Neuronal stem cell (in vitro differentiated cells): ENCODE data around the gene TBKBP1.
A peak's percentile ranks its signal among the peaks of the same experiment; 100 is the strongest.

Experiments used
- DNase-seq: peaks from one replicate; pipeline ENCODE4 v3.0.0-alpha.2; 2013; ENCODE audit warnings: low spot score
- H2AFZ ChIP-seq: one replicate; pipeline ENCODE4 v1.6.1; 2013; ENCODE audit warnings: mild to moderate bottlenecking, low read length, inconsistent platforms
- H2AK5ac ChIP-seq: 2 replicates; pipeline ENCODE4 v1.6.1; 2013; ENCODE audit warnings: low read depth, mild to moderate bottlenecking, inconsistent platforms, low read length, moderate library complexity, mixed read lengths
- H2BK120ac ChIP-seq: 2 replicates; pipeline ENCODE4 v1.6.1; 2013; ENCODE audit warnings: low read depth, mild to moderate bottlenecking, inconsistent platforms, low read length, moderate library complexity, mixed read lengths
- H2BK12ac ChIP-seq: one replicate; pipeline ENCODE4 v1.6.1; 2013; ENCODE audit warnings: low read length, inconsistent platforms
- H2BK15ac ChIP-seq: 2 replicates; pipeline ENCODE4 v1.6.1; 2013; ENCODE audit warnings: mild to moderate bottlenecking, low read length, inconsistent platforms, mixed read lengths
- H2BK5ac ChIP-seq: one replicate; pipeline ENCODE4 v1.6.1; 2013; ENCODE audit warnings: inconsistent platforms, mild to moderate bottlenecking, low read length, moderate library complexity
- H3K14ac ChIP-seq: one replicate; pipeline ENCODE4 v1.6.1; 2013; ENCODE audit warnings: low read length, inconsistent platforms
- H3K18ac ChIP-seq: 2 replicates; pipeline ENCODE4 v1.6.1; 2013; ENCODE audit warnings: low read length, inconsistent platforms
- H3K23ac ChIP-seq: 2 replicates; pipeline ENCODE4 v1.6.1; 2013; ENCODE audit warnings: low read depth, mild to moderate bottlenecking, mixed read lengths, low read length, inconsistent platforms; ENCODE audit not compliant: poor library complexity
- H3K27ac ChIP-seq: replicated peaks from 3 replicates; pipeline ENCODE4 v1.5.1; 2013; ENCODE audit warnings: low read length, inconsistent platforms
- H3K27me3 ChIP-seq, 3 experiments: 2 replicates each; pipeline ENCODE4 v1.6.1; 2013; ENCODE audit warnings: low read length in 3 of 3, mild to moderate bottlenecking in 2 of 3, inconsistent platforms in 1 of 3, low read depth in 1 of 3, mixed read lengths in 1 of 3, moderate library complexity in 1 of 3; ENCODE audit not compliant: control insufficient read depth in 3 of 3, insufficient read depth in 3 of 3
- H3K36me3 ChIP-seq, 2 donors: replicated peaks in 1 of 2; 2 replicates each; pipeline ENCODE4 v1.6.1; 2013; ENCODE audit warnings: low read length in 2 of 2; ENCODE audit not compliant: control insufficient read depth in 2 of 2, insufficient read depth in 2 of 2
- H3K4ac ChIP-seq: 2 replicates; pipeline ENCODE4 v1.6.1; 2013; ENCODE audit warnings: inconsistent platforms, mild to moderate bottlenecking, low read length, moderate library complexity
- H3K4me1 ChIP-seq, 2 donors: 1 replicate in 1 of 2; 2 replicates in 1 of 2; pipeline ENCODE4 v1.6.1; 2013; ENCODE audit warnings: low read length in 2 of 2, low read depth in 1 of 2; ENCODE audit not compliant: control insufficient read depth in 2 of 2, insufficient read depth in 1 of 2
- H3K4me2 ChIP-seq: one replicate; pipeline ENCODE4 v1.6.1; 2013; ENCODE audit warnings: mild to moderate bottlenecking, low read length, inconsistent platforms; ENCODE audit not compliant: insufficient read depth, poor library complexity, severe bottlenecking
- H3K4me3 ChIP-seq, 2 donors: 2 replicates each; pipeline ENCODE4 v1.5.1; 2013; ENCODE audit warnings: low read length in 2 of 2, mild to moderate bottlenecking in 2 of 2, inconsistent platforms in 1 of 2, moderate library complexity in 1 of 2
- H3K79me1 ChIP-seq: one replicate; pipeline ENCODE4 v1.6.1; 2013; ENCODE audit warnings: low read depth, mild to moderate bottlenecking, inconsistent platforms, low read length, moderate library complexity
- H3K9ac ChIP-seq: one replicate; pipeline ENCODE4 v1.6.1; 2013; ENCODE audit warnings: mild to moderate bottlenecking, low read depth, low read length, inconsistent platforms; ENCODE audit not compliant: poor library complexity
- H3K9me3 ChIP-seq, 2 donors: replicated peaks in 1 of 2; 2 replicates each; pipeline versions ENCODE3 to v1.6.1; 2013; ENCODE audit warnings: low read length in 2 of 2, mild to moderate bottlenecking in 2 of 2, inconsistent platforms in 1 of 2, low read depth in 1 of 2, mixed read lengths in 1 of 2, moderate library complexity in 1 of 2; ENCODE audit not compliant: control insufficient read depth in 2 of 2, insufficient read depth in 1 of 2
- H4K8ac ChIP-seq: one replicate; pipeline ENCODE4 v1.6.1; 2013; ENCODE audit warnings: low read depth, mild to moderate bottlenecking, inconsistent platforms, low read length, moderate library complexity
- H4K91ac ChIP-seq: one replicate; pipeline ENCODE4 v1.6.1; 2013; ENCODE audit warnings: low read length, low read depth, mild to moderate bottlenecking, inconsistent platforms; ENCODE audit not compliant: poor library complexity
- WGBS, 2 donors: extraction: QIAGEN DNeasy Blood & Tissue Kit; methylation state at CpG; one replicate each; pipeline ENCODE4 v1.1.7; 2013; ENCODE audit warnings: missing lambda C conversion rate in 2 of 2, mixed read lengths in 1 of 2; ENCODE audit not compliant: insufficient read length in 2 of 2, insufficient replicate concordance in 1 of 2; ENCODE audit errors: extremely low coverage in 2 of 2; 5-methylcytosine and 5-hydroxymethylcytosine counted together

The TBKBP1 gene

GRCh38 chr17:47699536-47699840, 5.5 kb downstream of the TBKBP1 start:
- H3K4me2 ChIP-seq, result no peak overlapping the region
- H3K27me3 ChIP-seq, result no peaks in the 10 kb centered on the region
- H3K36me3 ChIP-seq, result peaks cover 7 to 27% of the 10 kb centered on the region in 2 donors
- WGBS, 2 donors, result no CpG with 5 or more reads among the region's 4 CpGs
- no peak for DNase-seq
- H2AK5ac ChIP-seq, result peak overlapping the region; percentile 94
- no peaks in the 10 kb centered on the region for H3K9me3 ChIP-seq
- no peak overlapping the region for H3K9ac ChIP-seq
- H2BK12ac ChIP-seq, result no peak overlapping the region
- H3K23ac ChIP-seq, result no peak overlapping the region
- no peak overlapping the region for H2BK15ac ChIP-seq
- H3K18ac ChIP-seq, result no peak overlapping the region
- no peak overlapping the region for H3K27ac ChIP-seq
- H3K79me1 ChIP-seq, result peaks cover 8% of the 10 kb centered on the region
- no peak overlapping the region for H3K4me3 ChIP-seq
- no peak overlapping the region for H3K14ac ChIP-seq
- no peak overlapping the region for H2BK5ac ChIP-seq
- H3K4me1 ChIP-seq, result peaks cover 21% of the 10 kb centered on the region in 2 donors
- no peak overlapping the region for H2BK120ac ChIP-seq
- no peak overlapping the region for H3K4ac ChIP-seq
- no peak overlapping the region for H2AFZ ChIP-seq
- no peak overlapping the region for H4K91ac ChIP-seq
- no peak overlapping the region for H4K8ac ChIP-seq

GRCh38 chr17:47700471-47701449, 6.8 kb downstream of the TBKBP1 start:
- H3K4me3 ChIP-seq, result no peak overlapping the region
- no peak overlapping the region for H3K4me2 ChIP-seq
- no peak overlapping the region for H3K27ac ChIP-seq
- peak overlapping the region; percentile 39 for H2BK5ac ChIP-seq
- H3K36me3 ChIP-seq, result peaks cover 7 to 27% of the 10 kb centered on the region in 2 donors
- no peak overlapping the region for H3K4ac ChIP-seq
- H3K9ac ChIP-seq, result no peak overlapping the region
- H2BK15ac ChIP-seq, result no peak overlapping the region
- no peak overlapping the region for H2AFZ ChIP-seq
- no peak overlapping the region for H2AK5ac ChIP-seq
- no peak overlapping the region for H3K14ac ChIP-seq
- no peak for DNase-seq
- peak overlapping the region; percentile 54 for H3K18ac ChIP-seq
- peak overlapping the region; percentile 95 for H2BK120ac ChIP-seq
- no peaks in the 10 kb centered on the region for H3K9me3 ChIP-seq
- H3K23ac ChIP-seq, result no peak overlapping the region
- no peaks in the 10 kb centered on the region for H3K27me3 ChIP-seq
- peaks cover 11 to 17% of the 10 kb centered on the region in 2 donors for H3K4me1 ChIP-seq
- no peak overlapping the region for H4K8ac ChIP-seq
- WGBS, 2 donors, result no CpG with 5 or more reads among the region's 13 CpGs
- H3K79me1 ChIP-seq, result no peaks in the 10 kb centered on the region
- H2BK12ac ChIP-seq, result no peak overlapping the region
- no peak overlapping the region for H4K91ac ChIP-seq

DNA sequence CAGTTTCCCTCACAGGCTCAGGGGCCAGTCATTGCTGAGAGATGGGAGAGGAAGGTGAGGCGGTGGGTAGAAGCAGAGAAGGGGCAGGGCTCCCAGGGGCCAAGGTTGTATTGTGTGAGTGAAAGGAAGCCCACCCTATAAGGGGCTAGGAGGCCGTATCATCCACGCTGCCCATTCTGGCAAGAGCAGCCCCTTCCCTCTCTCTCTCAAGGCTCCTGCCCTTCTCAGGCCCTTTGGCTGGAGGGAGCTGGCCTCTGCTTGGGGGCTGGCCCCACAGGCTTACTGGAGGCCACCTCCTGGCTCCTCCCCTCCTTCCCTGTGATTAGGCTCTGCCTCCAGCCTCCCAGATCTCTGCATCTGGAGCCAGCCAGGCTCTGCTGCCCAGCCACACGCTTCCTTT, 7.6 kb downstream of the TBKBP1 start:
- Histone ChIP-seq H2BK120ac (no peak overlapping the region), H3K36me3 (peaks cover 9 to 28% of the 10 kb centered on the region in 2 donors), H2AK5ac (no peak overlapping the region), H2BK5ac (peak overlapping the region; percentile 39), H3K27ac (no peak overlapping the region), H3K4me2 (no peak overlapping the region), H2BK15ac (no peak overlapping the region), H3K27me3 (no peaks in the 10 kb centered on the region), H3K18ac (peak overlapping the region; percentile 59), H4K8ac (peak overlapping the region; percentile 94), H2AFZ (no peak overlapping the region), H2BK12ac (no peak overlapping the region), H3K9ac (peak overlapping the region; percentile 66), H3K79me1 (no peaks in the 10 kb centered on the region), H3K4me3 (no peak overlapping the region), H3K4me1 (peaks cover 10 to 20% of the 10 kb centered on the region in 2 donors), H3K9me3 (no peaks in the 10 kb centered on the region), H3K14ac (peak overlapping the region; percentile 67), H3K4ac (no peak overlapping the region), H3K23ac (no peak overlapping the region), H4K91ac (no peak overlapping the region)
- DNase-seq, result no peak
- no CpG with 5 or more reads among the region's 4 CpGs for WGBS, 2 donors

GRCh38 chr17:47702391-47702995, 8.5 kb downstream of the TBKBP1 start:
- no peak overlapping the region for H2BK120ac ChIP-seq
- no peaks in the 10 kb centered on the region for H3K79me1 ChIP-seq
- H3K27me3 ChIP-seq, result no peaks in the 10 kb centered on the region
- peaks cover 5 to 25% of the 10 kb centered on the region in 2 donors for H3K36me3 ChIP-seq
- H3K18ac ChIP-seq, result peak overlapping the region; percentile 52
- H3K23ac ChIP-seq, result no peak overlapping the region
- peak overlapping the region; percentile 50 for H3K9ac ChIP-seq
- no peaks in the 10 kb centered on the region for H3K9me3 ChIP-seq
- peak overlapping the region; percentile 60 for H2AK5ac ChIP-seq
- H3K27ac ChIP-seq, result no peak overlapping the region
- H3K4ac ChIP-seq, result no peak overlapping the region
- WGBS, 2 donors, result no CpG with 5 or more reads among the region's 12 CpGs
- no peak overlapping the region for H3K4me2 ChIP-seq
- no peak overlapping the region for H4K91ac ChIP-seq
- no peak for DNase-seq
- H2BK5ac ChIP-seq, result no peak overlapping the region
- H3K4me3 ChIP-seq, result no peak overlapping the region
- no peak overlapping the region for H2AFZ ChIP-seq
- H2BK12ac ChIP-seq, result no peak overlapping the region
- H3K4me1 ChIP-seq, result peaks cover 10 to 20% of the 10 kb centered on the region in 2 donors
- no peak overlapping the region for H3K14ac ChIP-seq
- peak overlapping the region; percentile 55 for H2BK15ac ChIP-seq
- no peak overlapping the region for H4K8ac ChIP-seq
